GM19351 (cell line): ENCODE data around the gene VWA1.

ENCODE experiments used
- ATAC-seq: cut with Tn5 transposase; IDR thresholded peaks from one replicate; pipeline ENCODE4 v1.9.1; 2021; ENCODE audit warnings: mild to moderate bottlenecking, moderate library complexity; ENCODE audit not compliant: unreplicated experiment

VWA1 gene

GRCh38 chr1:1435106-1435903 lies at the start of gene VWA1:
VWA1 (plus strand) TSS chr1:1435690; CDS start chr1:1435749, 59 bp downstream.
- ATAC-seq: peak; percentile 50

- ATAC-seq: no peak
Measured at GRCh38 chr1:1385931-1386330, 49.6 kb upstream of the VWA1 start.

- ATAC-seq: no peak
Measured at GRCh38 chr1:1387098-1388077, 48.1 kb upstream of the VWA1 start.

- no peak for ATAC-seq
Measured at GRCh38 chr1:1388078-1388472, 47.4 kb upstream of the VWA1 start.

GRCh38 chr1:1390675-1391074 lies 44.8 kb upstream of the VWA1 start:
- no peak for ATAC-seq

- no peak for ATAC-seq
Measured at GRCh38 chr1:1391225-1391624, 44.3 kb upstream of the VWA1 start.

GRCh38 chr1:1393014-1393413 lies 42.5 kb upstream of the VWA1 start:
- ATAC-seq: no peak

- no peak for ATAC-seq
Measured at GRCh38 chr1:1393428-1393827, 42.1 kb upstream of the VWA1 start.

- ATAC-seq: no peak
Measured at GRCh38 chr1:1394116-1394515, 41.4 kb upstream of the VWA1 start.

- no peak for ATAC-seq
Measured at GRCh38 chr1:1395166-1395565, 40.3 kb upstream of the VWA1 start.

GRCh38 chr1:1397839-1398523 lies 37.5 kb upstream of the VWA1 start:
- ATAC-seq: no peak

GRCh38 chr1:1398677-1399186 lies 36.8 kb upstream of the VWA1 start:
- ATAC-seq: no peak

GRCh38 chr1:1399187-1399871 lies 36.2 kb upstream of the VWA1 start, which contains the start of gene CCNL2:
CCNL2 (minus strand) TSS chr1:1399335; CDS start chr1:1399306, 29 bp downstream.
- ATAC-seq: peak; percentile 94

GRCh38 chr1:1399872-1400575 lies 35.5 kb upstream of the VWA1 start:
- no peak for ATAC-seq

- no peak for ATAC-seq
Measured at GRCh38 chr1:1400576-1401456, 34.7 kb upstream of the VWA1 start.

GRCh38 chr1:1401457-1402010 lies 34.0 kb upstream of the VWA1 start:
- no peak for ATAC-seq

- no peak for ATAC-seq
Measured at GRCh38 chr1:1402072-1402900, 33.2 kb upstream of the VWA1 start.
